Fibroblast of skin of scalp (primary cell): ENCODE data around the gene XPC.

Experiments used
- DNase-seq: peaks from one replicate; pipeline ENCODE4 v3.0.0-alpha.2; 2013

The XPC gene

DNA sequence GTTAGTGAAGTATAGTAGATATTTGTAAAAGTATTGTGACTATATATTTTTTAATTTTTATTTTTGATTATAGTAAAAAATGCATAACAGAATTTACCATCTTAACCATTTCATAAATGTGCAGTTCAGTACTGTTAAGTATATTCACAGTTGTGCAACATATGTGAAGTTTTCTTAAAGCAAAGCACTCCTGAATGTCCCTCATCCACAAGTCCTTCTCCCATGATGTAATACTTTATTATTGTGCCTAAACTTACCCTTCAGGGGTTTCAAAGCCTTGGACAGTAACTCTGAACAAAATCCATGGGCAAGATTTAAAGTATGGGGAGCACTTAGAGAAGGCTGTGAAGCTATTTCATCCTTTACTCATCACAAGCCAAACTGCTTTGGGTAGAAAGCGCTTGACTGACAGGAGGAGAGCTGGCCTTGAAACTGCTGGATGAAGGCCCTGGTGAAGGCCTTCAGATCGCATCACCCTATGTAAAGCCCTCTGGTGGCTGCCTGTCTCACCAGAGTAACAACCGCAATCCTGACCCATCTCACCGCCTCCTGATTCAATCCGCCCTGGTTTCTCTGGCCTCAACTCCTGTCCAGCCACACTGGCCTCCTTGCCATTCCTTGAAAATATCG, 28.3 kb upstream of the XPC start:
- no peak for DNase-seq

DNA sequence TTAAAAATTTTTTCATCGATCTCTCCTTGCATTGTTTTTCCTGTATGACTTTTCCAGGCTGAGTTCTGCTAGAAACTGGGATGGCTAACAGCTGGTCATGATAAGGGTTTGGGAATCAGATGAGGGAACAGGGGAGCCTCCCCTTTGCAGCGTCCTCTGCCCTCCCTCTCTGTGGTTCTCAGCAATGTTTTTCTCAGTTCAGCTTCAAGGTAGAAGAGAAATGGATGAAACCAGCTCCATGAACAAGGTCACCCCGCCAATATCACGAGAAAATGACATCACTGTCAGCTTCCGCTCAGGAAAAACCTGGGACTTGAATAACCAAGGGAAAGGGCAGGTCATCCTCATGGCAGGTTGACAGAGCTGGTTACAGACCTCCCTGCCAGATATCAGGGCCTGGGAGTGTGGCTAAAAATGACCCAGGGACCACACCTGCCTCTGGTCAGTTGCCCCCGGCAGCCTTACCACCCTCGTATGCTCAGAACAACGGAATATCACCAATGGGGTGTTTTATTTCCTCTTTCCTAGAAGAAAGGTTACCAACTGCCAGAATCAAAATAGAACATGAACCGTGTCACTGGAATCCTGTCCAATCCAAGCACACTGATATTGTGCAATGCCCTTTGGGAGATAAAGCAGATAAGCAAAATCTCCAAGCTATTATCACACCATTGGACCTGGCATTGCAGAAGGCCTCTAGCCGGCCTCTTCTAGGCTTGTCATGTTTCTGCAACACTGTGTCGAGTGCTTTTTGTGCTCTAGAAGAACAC, 26.3 kb upstream of the XPC start:
- no peak for DNase-seq

DNA sequence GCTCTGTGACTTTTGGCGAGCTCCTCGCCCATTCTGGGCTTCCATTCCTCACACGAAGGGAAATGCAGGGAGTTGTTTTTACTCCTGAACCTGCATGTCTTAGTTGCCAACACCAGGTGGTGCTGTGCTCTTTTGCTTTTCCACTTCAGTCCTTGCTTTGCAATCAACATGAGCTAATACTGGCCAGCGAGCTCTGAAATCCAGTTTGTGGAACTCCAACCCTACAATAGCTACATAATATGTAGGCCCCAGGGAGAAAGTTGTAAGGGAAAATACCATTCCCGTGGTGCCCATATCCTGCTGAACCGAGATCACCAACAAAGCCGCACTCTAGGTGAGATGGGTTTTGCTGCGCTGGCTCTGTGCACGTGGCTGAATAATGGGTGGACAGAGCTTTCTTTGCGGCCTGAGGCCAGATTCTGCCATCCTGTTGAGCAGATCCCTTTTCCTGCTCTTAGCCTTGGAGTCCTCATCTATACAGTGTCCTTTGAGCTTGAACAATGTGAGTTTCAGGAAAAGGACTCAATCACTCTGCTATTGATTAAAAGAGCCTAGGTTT, 25.2 kb upstream of the XPC start:
- peak; percentile 86 for DNase-seq

DNA sequence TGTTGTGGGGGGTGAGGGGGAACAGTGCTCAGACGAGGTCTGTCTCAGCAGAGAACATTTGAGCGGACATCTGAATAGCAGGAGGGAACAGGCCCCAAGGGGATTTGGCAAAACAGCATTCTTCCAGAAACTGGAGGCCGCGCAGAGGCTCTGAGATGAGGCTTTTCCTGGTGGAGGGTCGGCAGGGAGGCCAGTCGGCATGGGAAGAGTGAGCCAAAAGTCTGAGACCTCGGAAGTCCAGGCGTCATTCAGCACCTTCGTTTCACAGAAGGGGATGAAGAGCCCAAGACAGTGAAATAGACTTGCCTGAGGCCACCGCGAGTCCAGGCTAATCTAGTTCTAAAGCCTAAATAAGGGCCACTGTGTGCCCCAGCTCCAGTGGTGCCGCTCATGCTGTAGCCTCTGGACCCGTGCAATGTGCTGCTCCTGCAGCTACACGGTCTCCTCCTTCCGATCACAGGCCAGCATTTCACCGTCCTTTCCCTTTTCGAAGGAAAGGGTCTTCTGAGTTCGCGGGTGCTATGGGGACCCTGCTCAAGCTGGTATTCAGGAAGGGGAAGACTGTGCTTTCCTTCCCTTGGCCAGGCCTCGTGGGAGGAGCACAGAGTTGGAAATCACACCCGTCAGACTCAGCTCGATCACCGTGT, 24.6 kb upstream of the XPC start:
- no peak for DNase-seq

DNA sequence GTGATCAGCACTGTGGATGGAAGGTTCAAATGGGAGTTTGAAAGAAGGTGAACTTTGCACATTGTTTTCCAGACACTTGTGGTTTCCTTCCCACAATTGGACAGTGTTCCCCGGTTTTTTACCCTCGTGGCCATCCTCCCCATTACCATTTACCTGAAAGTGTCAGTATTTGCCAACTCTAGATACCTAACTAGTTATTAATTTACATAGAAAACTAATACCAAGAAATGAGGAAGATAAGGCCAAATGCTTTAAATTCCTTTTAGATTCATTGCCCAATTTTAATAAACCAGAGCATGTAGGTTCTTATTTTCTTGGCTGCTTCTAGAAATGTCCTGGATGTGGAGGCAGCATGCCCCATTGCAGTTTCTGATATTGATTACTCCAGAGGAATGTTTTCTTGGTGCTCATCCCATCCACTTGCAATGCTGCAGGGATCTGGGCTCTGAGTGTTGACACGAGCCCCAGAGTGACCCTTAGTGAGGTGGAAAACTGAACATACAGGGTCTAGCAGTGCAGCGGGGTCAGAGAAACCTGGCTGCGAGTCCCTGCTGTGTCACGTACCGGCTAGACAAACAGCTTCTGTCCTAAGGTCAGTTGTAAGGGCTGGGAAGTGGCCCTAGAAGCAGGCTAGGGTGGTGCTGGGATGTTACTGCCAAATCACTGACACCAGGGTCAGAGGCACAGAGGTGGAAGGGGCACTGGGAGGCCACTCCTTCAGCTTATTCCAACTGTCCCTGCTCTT, 23.7 kb upstream of the XPC start:
- no peak for DNase-seq

DNA sequence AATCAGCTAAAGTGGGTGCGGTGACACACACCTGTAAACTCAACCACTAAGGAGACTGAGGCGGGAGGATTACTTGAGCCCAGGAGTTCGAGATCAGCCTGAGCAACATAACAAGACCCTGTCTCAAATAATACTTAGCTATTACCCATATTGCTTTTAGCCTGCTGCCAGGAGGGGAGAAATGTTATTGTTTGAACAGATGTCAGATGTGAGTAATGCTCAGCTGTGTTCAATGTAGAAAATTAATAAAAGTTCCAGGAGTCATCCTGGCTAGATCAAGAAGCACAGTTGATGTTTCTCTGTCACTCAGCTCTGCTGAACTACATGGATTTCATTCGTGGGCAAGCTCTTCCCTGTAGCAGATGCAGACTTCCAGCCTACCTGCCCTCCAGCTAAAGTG, 22.4 kb upstream of the XPC start:
- no peak for DNase-seq

DNA sequence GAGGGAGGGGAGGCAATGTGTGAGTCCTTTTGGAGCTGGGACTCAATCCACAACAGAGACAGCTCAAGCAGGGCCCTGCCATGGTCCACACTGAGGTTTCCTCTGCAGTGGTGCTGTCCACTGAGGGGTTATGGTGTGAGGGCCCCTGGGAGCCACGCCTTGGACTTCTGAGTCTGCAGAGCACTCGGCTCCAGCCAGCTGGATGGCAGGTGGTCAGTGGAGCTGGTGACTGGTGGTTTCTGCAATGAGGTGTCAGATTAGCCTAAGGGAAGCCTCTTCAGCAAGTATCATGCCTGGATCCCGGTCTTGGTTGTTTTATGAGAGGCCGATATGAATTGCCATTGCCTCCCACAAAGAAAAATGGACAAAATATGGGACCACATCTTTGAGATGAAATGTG, 21.9 kb upstream of the XPC start:
- no peak for DNase-seq

DNA sequence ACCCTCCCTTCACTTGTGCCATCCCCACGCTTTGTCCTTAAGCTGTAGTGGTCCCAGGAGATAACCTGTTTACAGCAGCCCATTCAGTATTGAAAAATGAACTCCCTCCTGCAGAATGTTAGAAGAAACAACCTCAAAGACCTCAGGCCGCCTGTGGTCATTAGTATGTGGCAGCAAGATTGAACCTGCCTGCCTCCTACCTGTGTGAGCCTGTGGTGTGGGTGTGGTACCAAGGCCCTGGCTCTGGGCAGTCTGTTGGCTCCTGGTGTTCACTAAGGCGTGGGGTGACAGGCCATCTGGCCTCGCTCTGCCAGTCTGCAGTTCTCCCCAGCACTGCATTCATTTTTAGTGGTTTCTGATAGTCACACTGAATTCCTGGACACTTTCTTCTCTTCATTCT, 21.2 kb upstream of the XPC start:
- DNase-seq: no peak

DNA sequence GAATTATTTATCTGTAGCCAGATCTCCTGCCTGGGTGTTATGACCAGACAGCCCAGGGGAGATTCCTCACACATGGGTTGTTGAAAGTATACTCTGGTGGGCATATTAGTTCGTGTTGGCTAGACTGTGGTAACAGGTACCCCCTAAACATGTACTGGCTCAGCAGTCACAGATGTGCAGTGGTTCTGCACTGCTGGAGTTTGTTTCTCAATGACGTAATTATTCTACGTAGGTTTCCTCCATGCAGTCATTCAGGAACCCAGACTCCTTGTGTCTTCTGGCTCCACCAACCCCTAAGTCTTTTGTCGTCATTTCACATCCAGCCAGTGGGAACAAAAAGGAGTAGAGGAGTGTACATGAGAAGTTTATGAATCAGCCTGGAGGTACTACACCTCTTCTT, 16.5 kb upstream of the XPC start:
- DNase-seq: no peak

DNA sequence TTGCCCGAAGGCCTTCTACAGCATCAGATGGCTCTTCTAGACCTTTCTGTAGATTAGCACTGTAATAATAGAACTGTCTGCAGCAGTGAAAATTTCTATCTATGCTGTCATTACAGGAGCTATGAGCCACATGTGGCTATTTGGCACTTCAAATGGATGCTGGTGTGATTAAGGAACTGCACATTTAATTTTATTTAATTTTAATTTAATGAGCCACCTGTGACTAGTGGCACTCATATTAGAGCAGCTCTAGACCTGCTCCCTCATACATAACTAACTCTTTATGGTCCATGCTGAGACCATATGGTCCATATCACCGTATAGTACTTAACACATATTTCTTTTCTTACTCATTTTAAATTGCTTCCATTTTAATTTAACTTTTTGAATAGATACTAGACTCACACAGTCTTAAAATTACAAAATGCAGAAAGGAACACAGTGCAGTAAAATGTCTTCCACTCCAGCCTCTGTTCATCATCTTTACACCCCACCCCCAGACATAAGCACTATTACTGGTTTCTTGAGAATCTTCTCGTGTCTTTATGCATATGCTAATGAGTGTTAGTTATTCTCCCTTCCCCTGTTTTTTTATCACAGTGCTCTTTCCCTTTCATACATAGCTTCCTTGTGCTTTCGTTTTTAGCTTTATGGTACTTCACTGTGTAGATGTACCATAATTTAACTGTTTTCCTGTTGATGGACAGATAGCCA, 9.8 kb upstream of the XPC start:
- DNase-seq: no peak

DNA sequence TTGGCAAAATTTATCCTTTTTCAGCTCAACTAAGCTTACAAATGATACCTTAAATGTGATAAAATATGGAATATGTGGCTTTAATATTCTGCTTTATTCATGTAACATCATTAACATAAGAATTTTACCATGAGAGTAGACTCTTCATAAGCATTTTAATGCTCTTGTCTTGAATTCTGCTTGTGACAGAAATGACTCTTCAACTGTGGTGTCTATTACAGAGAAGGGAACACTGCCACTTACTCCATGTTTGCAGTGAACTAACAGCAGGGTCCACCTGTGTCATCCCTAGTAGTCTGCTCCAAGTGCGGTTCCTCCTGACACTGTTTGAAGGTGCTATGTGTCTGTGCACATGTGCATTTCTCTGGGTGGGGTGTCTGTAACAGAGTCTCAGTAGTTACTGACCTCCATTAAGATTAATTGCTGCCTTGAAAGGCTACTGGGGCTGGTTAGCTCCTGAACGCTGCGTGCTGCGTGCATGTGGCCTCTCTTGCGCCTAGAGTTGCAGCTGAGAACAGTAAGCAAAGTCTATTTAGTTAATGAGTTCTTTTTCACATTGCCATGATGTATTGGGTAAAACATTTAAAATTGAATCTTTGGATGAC, 8.6 kb upstream of the XPC start:
- DNase-seq: no peak

DNA sequence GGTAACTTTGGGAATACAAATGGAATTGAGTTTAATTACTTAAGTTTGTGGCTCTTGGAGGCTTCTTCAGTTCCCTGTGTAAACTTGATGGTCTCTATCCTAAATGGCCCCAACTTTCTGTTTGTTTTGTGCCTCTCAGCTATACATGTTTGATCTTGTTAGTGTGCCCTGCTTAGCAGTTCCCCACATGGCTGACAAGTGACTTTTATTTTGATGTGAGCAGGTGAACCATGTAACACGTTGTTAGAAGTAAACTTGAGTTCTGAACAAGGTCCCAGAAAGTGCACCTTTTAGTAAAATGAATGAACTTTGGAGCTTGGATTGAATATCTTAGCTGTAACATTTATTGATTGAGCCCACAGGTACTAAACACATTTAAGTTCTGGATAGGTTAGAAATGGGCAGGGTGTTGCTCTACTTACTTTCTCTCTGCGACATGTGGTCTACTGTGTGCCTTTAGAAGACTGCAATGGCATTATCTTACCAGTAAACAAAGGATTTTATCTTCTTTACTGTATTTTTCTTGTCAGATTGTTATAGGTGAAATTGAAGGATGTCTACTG, 4.7 kb upstream of the XPC start:
- DNase-seq: no peak

DNA sequence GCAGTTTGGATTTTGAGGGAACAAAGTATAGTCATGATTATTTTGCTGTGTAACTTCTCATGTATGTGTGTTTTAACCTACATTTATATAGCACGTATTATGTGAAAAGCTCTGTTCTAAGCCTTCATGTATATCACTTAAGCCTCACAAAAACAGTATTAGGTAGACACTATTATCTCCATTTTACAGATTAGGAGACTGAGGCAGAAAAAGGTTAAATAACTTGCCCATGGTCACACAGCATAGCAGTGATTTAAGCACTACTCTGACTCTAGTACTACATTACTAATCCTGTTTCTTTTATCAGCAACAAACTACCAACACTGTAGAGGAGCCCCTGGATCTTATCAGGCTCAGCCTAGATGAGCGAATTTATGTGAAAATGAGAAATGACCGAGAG, 2.9 kb upstream of the XPC start:
- no peak for DNase-seq

DNA sequence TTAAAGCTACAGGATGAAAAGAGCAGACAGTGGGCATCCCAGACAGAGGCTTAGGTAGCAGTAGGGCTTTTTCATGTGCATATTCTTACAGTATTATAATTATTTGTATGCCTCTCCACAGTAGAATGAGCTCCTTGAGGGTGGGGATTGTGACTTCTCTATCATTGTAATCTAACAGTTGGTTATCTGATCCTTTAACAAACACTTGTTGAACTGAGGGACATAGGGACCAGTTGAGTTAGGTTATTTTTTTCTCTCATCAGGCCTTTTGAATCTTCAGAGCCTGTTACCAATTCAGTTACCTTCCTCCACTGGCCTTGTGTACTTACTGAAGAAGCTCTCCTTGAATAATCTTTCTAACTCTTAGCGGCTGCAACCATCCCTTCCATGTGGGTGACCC, 1.4 kb upstream of the XPC start:
- no peak for DNase-seq

DNA sequence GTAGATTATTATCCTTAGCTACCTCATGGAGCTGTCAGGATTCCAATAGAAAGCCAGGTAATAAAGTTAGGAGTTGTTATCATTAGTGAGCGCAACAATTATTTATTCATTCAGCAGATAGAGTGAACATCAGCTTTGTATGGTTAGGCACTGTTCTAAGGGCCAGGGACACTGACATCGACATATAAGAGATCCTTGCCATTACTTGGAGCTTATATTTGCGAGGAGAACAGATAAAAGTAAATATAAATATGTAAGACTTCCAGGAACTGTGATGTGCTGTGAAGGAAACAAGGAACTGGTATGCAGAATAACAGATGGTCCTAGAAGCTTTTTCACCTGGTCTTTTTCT, 689 bp upstream of the XPC start:
- DNase-seq: no peak

DNA sequence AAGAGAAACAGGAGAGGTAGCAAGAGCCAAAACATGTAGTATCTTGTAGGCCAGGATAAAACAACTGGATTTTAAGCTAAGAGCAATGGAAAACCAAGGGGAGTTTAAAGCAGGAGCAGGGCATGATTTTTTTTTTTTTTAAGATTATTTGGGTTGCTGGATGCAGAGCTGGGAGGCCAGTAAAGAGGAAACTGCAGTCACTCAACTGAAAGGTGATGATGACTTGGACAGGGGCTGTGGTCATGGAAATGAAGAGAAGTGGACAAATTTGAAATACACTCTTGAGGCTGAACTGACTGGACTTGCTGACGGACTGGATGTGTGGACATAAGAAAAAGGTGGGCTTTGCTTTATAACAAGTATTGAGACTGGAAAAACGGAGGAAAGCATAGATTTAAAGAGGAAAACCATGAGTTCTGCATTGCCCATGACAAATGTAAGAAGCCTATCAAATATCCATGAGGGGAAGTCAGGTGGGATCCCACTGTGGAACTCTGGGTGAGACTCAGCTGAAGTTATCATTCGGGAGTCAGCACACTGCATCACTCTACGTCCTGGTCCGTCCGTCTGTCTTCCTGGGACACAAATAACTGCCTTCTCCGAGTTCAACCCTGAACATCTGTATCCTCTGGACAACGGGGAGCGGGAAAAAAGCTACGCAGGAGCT, 688 bp downstream of the XPC start:
- DNase-seq: no peak

DNA sequence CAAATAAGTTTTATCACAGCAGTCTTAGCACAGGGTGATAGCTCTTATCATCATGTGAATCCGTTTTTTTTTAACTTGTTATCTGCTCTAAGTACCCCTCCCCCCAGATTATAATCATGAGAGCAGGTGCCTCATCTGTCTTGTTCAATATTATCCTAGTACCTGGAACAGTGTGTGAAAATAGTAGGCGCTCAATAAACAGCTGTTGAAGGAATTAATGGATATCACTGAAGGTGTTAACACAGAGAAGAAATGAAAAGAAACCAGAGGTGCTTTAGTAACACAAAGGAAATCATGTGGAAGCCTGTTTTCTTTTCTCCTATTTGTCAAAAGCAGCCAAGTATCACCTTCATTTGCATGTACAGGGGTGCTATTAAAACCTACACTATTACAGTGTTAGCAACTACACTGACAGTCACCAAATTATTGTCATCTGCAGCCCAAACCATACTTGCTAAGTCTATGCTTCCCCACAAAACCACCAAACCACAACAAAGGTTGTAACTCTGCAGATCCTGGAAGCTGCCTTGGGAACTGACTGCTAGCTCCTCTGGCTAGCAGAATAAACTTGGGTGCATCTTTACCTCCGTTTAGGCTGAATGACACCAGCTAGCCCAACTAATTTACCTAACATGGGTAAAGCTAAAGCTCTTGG, 2.9 kb downstream of the XPC start:
- DNase-seq: peak; percentile 52

DNA sequence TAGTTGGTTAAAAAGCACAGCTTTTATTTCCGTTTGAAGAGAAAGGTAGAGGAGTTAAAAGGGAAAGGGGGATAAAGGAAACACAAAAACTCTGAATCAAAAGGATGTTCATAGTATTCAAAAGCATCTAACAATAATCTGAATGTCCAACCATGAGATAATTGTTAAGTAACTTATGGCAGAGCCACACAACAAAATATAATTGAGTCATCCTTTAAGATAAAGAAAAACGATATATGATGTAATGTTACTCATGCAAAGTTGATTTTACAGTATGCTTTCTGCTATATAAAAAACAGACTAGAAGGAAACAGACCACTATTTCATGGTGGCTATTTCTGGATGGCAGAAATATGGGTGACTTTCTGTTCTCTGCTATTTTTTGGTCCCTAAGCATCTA, 3.9 kb downstream of the XPC start:
- DNase-seq: no peak

DNA sequence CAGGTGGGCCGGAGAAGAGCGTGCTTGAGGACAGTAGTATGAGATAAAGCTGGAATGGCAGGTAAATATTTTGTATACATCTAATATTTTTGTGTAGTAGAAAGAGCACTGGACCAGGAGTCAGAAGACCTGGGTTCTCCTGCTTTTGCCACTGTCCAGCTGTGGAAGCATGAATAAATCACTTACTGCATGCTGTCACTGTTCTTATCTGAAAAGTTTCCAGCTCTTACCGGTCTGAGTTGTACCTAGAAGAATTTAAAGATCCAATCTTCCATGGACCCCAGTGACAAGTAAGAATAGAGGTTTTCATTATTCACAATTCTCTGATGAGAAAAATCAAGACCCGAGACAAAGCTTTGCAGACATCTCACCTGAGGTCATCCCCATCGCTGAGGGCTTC, 5.9 kb downstream of the XPC start:
- DNase-seq: no peak

DNA sequence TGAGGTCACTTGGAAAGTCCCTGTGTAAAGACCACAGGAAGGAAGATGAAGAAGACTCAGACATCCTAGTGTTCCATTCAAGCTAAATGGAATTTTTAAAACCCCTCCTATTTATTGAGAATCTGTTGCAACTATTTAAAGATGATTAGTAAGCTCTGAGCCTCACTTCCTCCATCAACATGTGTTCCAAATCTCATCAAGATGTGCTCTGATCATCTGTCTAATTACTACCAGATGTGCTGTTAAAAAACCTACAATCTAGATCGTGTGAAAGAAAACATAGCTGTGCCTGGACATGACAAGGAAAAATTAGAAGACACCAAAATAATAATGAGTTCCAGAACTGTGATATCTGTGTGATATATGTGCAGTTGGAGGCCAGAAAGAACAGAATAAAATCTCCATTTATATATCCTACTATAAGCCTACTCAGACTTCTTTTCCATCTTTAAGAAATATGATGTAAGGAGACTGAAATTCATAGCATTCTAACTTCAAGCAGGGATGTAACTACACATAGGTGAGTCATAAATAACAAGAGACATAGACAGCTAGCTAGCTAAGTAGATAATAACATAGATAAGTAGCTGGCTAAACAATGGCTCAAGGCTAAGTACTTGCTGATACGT, 7.8 kb downstream of the XPC start:
- peak; percentile 83 for DNase-seq
